ENCODE data around the gene RIMS3.

DNA sequence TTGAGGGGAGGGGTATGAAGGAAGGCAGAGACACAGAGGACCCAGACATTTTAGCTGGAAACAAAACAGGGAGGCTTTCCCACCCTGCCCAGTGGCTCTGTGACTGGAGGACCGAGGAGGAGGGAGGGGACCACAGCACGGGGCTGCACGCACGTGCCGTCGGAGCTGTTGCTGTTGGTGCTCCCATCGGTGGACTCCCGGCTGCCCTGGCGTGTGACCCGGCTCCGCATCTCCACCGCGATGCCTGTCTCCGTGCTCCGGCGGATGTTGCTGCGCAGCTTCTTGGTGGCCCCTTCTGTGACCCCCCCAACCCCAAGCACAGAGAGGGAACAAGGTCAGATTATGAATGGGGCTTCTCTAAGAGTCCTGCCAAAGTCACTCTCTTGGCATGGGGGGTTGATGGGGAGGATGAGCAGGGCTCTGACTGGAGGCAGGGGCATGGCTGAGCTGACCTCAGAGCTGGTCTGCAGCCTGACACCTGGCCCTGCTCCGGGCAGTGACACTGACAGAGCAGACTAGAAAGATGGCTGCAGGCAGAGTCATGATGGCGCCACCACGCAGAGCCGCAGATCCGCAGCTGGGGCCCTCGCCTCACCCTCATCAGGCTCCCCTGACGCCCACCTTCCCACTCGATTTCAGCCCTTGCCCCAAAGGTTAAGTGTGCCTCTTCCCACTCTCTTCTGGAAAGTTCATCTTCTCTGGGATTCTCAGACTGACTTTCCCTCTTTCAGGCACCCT is 29.6 kb downstream of the RIMS3 start:
- TF ChIP-seq, protein P1, sequence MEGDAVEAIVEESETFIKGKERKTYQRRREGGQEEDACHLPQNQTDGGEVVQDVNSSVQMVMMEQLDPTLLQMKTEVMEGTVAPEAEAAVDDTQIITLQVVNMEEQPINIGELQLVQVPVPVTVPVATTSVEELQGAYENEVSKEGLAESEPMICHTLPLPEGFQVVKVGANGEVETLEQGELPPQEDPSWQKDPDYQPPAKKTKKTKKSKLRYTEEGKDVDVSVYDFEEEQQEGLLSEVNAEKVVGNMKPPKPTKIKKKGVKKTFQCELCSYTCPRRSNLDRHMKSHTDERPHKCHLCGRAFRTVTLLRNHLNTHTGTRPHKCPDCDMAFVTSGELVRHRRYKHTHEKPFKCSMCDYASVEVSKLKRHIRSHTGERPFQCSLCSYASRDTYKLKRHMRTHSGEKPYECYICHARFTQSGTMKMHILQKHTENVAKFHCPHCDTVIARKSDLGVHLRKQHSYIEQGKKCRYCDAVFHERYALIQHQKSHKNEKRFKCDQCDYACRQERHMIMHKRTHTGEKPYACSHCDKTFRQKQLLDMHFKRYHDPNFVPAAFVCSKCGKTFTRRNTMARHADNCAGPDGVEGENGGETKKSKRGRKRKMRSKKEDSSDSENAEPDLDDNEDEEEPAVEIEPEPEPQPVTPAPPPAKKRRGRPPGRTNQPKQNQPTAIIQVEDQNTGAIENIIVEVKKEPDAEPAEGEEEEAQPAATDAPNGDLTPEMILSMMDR (IDR thresholded peaks at IDR 0.05) = no peak
- no peak for TF ChIP-seq POLR2A (IDR thresholded peaks at IDR 0.05)
- TF ChIP-seq POLR2AphosphoS5 (IDR thresholded peaks at IDR 0.05) = no peak
